Activated CD4-positive, alpha-beta memory T cell treated with anti-CD3 and anti-CD28 coated beads, Interleukin-2, amount 10 ng/mL, durations not matched to agents 7 days and 5 days (primary cell): ENCODE measurements around the gene LRRC4C. TPM values are rescaled to one million over a fixed set of nuclear protein-coding genes. Genes with fewer than 3 reads are reported as not detected.

Experiments used
- CTCF ChIA-PET: fragments of 350-600 bp; sonication (Branson Sonifier 250); formaldehyde crosslinking; loops from one replicate; lab custom pipeline; 2021; ENCODE audit warnings: antibody characterized with exemption, inconsistent platforms; lab: Charles Lee
- POLR2A ChIA-PET: fragments of 350-600 bp; sonication (Branson Sonifier 250); formaldehyde crosslinking; loops from one replicate; lab custom pipeline; 2021; ENCODE audit warnings: antibody characterized with exemption; lab: Charles Lee
- DNase-seq: peaks from one replicate; pipeline ENCODE4 v3.0.0-alpha.2; 2020
- H3K27ac Mint-ChIP-seq: one replicate; pipeline ENCODE4 v1.8.0; 2021; ENCODE audit warnings: mild to moderate bottlenecking, mixed read lengths
- H3K27me3 Mint-ChIP-seq: one replicate; pipeline ENCODE4 v1.8.0; 2021; ENCODE audit warnings: mixed read lengths
- H3K36me3 Mint-ChIP-seq: one replicate; pipeline ENCODE4 v1.8.0; 2021; ENCODE audit warnings: low read depth, mixed read lengths
- H3K4me1 Mint-ChIP-seq: one replicate; pipeline ENCODE4 v1.8.0; 2021; ENCODE audit warnings: mixed read lengths
- H3K4me3 Mint-ChIP-seq: one replicate; pipeline ENCODE4 v1.8.0; 2021; ENCODE audit warnings: mild to moderate bottlenecking, mixed read lengths
- H3K9me3 Mint-ChIP-seq: one replicate; pipeline ENCODE4 v1.8.0; 2021; ENCODE audit warnings: mixed read lengths
- total RNA-seq, 2 experiments: library from RNA; stranded (reverse); gene quantifications; one replicate each; pipeline ENCODE4 v1.2.3, GENCODE V29; 2021

Gene LRRC4C
- total RNA-seq, 2 experiments from 2014 or later: not detected

DNA sequence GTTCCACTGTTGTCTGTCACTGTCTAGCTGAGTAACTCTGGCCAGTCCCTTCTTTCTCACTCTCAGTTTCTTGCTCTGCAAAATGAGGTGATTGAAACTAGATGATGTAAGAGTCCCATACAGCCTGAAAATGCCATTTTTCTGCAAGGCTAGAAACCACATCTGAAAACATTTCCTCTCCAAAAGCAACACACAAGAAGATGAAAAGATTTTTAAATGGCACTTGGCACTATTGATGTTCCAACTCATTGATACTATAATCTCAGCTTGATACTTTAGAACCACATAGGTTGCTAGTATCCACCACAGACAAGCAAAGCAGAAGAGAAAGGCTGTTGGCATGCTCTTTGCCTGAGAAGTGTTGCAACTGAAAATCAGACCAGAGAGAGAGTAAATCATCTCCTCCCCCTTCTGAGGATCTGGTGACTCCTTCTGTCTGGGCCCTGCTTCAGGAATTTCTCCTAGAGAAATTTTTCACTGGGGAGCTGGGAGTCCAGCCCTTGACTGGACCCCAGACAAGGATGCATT is 1217.9 kb downstream of the LRRC4C start:
- Mint-ChIP-seq H3K4me3 (no peak overlapping the region), H3K27me3 (no peaks in the 10 kb centered on the region), H3K9me3 (peaks cover 5% of the 10 kb centered on the region), H3K4me1 (no peaks in the 10 kb centered on the region), H3K36me3 (no peaks in the 10 kb centered on the region), H3K27ac (no peak overlapping the region)
- DNase-seq: no peak
- ChIA-PET CTCF (no interaction called here), POLR2A (no interaction called here)

DNA sequence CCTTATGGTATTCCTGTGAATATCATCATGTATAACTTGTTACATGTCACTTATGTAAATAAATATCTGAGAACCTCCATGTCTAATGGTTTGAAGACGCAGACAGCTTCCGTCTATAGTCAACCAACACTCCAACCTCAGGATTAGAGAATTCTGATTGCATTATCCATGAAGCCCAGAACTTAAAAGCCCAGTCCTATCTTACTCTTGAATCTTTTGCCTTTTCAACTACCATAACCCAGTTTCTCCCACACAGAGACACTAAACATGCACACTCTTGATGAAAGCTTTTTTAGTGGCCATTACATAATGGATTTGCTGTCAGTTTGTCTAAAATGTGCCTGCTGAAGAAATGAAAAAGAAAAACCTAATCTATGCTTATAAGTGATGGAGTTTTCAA is 1219.2 kb downstream of the LRRC4C start:
- H3K9me3 Mint-ChIP-seq: peaks cover 3% of the 10 kb centered on the region
- H3K4me3 Mint-ChIP-seq: no peak overlapping the region
- H3K27ac Mint-ChIP-seq: no peak overlapping the region
- H3K4me1 Mint-ChIP-seq: no peaks in the 10 kb centered on the region
- no peaks in the 10 kb centered on the region for H3K36me3 Mint-ChIP-seq
- no peaks in the 10 kb centered on the region for H3K27me3 Mint-ChIP-seq
- ChIA-PET POLR2A (no interaction called here), CTCF (no interaction called here)
- DNase-seq: no peak

DNA sequence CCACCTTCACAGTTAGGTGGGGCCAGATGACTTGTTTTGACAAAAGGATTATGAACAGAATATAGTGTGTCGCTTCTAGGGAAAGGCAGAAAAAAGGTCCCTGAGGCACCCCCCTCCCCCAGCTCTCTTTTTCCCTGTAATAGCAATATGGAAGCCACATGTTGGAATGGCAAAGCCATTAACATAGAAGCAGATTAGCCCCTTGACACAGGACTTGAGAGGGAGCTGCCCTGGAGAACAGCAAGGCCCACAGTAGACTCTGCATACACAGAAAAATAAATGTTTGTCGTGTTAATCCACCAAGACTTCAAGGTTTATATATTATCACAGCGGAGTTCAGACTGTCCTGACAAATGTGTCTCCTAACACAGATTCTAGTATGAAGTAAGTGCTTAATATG is 1222.9 kb downstream of the LRRC4C start:
- Mint-ChIP-seq H3K4me3 (no peak overlapping the region), H3K27ac (no peak overlapping the region), H3K4me1 (no peaks in the 10 kb centered on the region)

GRCh38 chr11:40235841-40236240 is 1223.6 kb downstream of the LRRC4C start:
- Mint-ChIP-seq H3K4me3 (no peak overlapping the region), H3K27me3 (no peaks in the 10 kb centered on the region), H3K27ac (no peak overlapping the region), H3K9me3 (peaks cover 5% of the 10 kb centered on the region), H3K4me1 (no peaks in the 10 kb centered on the region), H3K36me3 (no peaks in the 10 kb centered on the region)
- POLR2A ChIA-PET: no interaction called here
- DNase-seq: no peak
- CTCF ChIA-PET: no interaction called here

More for the DNA sequence above, 1222.9 kb downstream of the LRRC4C start:
- Mint-ChIP-seq H3K9me3 (peaks cover 5% of the 10 kb centered on the region), H3K27me3 (no peaks in the 10 kb centered on the region), H3K36me3 (no peaks in the 10 kb centered on the region)
- no peak for DNase-seq
- CTCF ChIA-PET: no interaction called here
- POLR2A ChIA-PET: no interaction called here

DNA sequence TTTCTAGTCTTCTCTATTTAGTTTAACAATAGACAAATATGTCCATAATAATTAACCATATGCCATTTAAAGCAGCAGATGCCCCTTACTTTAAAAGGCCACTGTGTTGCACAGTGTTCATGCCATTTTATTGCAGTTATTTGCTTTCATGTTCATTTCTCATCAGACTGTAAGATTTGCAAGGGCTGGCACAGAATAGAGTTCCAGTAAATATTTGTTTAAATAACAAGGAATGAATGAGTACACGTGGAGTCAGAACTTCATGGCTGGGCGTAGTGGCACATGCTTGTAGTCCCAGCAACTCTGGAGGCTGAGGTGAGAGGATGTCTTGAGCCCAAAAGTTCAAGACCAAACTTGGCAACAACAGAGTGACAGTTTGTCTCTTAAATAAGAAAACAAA is 1228.6 kb downstream of the LRRC4C start:
- DNase-seq: no peak
- Mint-ChIP-seq H3K4me1 (no peaks in the 10 kb centered on the region), H3K27me3 (no peaks in the 10 kb centered on the region)

DNA sequence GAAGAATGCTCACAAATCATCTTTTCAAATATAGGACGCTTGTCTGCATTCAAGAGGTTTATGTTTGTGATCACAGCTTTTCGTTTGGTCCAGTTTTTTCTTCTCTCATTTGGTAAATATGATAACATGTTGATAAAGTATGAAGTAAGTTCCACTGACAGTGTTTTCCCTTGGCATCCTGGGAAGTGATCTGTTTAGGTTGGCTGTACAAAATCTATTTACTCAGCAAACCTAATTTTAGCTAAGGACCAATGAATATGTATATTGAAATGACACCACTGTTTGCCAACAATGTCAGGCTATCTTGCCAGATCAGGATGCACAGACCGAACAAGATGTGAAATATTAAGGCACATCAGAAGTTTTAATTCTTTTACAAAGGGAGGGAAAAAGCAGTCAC is 1230.8 kb downstream of the LRRC4C start:
- POLR2A ChIA-PET: no interaction called here
- CTCF ChIA-PET: no interaction called here
- Mint-ChIP-seq H3K4me3 (no peak overlapping the region), H3K4me1 (no peaks in the 10 kb centered on the region), H3K27ac (no peak overlapping the region), H3K36me3 (no peaks in the 10 kb centered on the region), H3K9me3 (peaks cover 5% of the 10 kb centered on the region), H3K27me3 (no peaks in the 10 kb centered on the region)
- DNase-seq: no peak

More for the DNA sequence above, 1228.6 kb downstream of the LRRC4C start:
- Mint-ChIP-seq H3K9me3 (peaks cover 5% of the 10 kb centered on the region), H3K27ac (no peak overlapping the region), H3K36me3 (no peaks in the 10 kb centered on the region), H3K4me3 (no peak overlapping the region)
- ChIA-PET POLR2A (no interaction called here), CTCF (no interaction called here)

GRCh38 chr11:40227730-40228129 is 1231.7 kb downstream of the LRRC4C start:
- Mint-ChIP-seq H3K27ac (no peak overlapping the region), H3K4me1 (no peaks in the 10 kb centered on the region), H3K4me3 (no peak overlapping the region), H3K9me3 (peaks cover 3% of the 10 kb centered on the region), H3K27me3 (no peaks in the 10 kb centered on the region), H3K36me3 (no peaks in the 10 kb centered on the region)
- ChIA-PET CTCF (no interaction called here), POLR2A (no interaction called here)
- DNase-seq: no peak

DNA sequence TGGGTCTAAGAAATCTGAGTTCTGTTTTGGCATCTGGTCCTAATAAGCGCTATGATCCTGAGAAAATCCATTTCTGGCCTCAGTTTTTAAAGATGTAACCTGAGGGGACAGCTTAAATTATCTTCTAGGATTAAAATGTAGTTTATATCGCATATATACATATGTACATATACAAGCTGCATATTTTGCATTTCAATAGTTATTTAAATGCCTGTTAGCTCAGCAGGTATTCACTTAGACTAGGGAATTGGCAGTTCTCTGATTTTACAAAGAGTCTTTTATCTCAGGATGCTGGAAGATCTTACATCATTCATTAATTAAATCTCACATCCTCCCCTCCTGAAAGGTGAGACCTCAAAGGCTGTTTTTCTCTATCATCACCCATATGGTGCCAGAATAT is 1232.8 kb downstream of the LRRC4C start:
- ChIA-PET POLR2A (no interaction called here), CTCF (interaction anchor here (0.6 kb wide), 1 partner anchor 162 kb away, joined by 4 read pairs; no protein-coding TSS in a partner anchor)
- no peaks in the 10 kb centered on the region for H3K27me3 Mint-ChIP-seq
- no peaks in the 10 kb centered on the region for H3K4me1 Mint-ChIP-seq
- no peak overlapping the region for H3K27ac Mint-ChIP-seq
- DNase-seq: no peak
- no peak overlapping the region for H3K4me3 Mint-ChIP-seq
- H3K36me3 Mint-ChIP-seq: no peaks in the 10 kb centered on the region
- H3K9me3 Mint-ChIP-seq: peaks cover 3% of the 10 kb centered on the region

- Mint-ChIP-seq H3K27ac (no peak overlapping the region), H3K4me1 (no peaks in the 10 kb centered on the region), H3K4me3 (no peak overlapping the region), H3K9me3 (peaks cover 7% of the 10 kb centered on the region), H3K36me3 (no peaks in the 10 kb centered on the region), H3K27me3 (no peaks in the 10 kb centered on the region)
- no peak for DNase-seq
- ChIA-PET CTCF (no interaction called here), POLR2A (no interaction called here)
These were observed 1235.7 kb downstream of the LRRC4C start for GRCh38 chr11:40223596-40224330.

DNA sequence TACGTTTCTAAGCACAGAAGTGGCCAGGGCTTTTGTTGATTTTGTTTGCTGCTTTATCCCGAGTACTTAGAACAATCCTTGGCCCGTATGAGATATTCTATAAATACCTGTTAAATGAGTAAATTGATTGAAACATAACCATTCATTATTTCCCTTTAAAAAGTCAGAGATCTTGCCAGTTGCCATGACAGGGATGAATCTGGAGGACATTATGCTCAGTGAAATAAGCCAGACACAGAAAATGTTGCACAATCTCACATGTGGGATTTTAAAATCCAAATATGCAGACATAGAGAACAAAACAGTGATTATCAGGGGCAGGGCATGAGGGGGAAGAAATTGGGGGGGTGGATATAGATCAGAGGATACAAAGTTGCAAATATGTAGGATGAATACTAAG is 1240.1 kb downstream of the LRRC4C start:
- Mint-ChIP-seq H3K4me1 (no peaks in the 10 kb centered on the region), H3K36me3 (no peaks in the 10 kb centered on the region), H3K27ac (no peak overlapping the region), H3K9me3 (peaks cover 6% of the 10 kb centered on the region), H3K27me3 (no peaks in the 10 kb centered on the region), H3K4me3 (no peak overlapping the region)
- ChIA-PET POLR2A (no interaction called here), CTCF (no interaction called here)
- DNase-seq: no peak

DNA sequence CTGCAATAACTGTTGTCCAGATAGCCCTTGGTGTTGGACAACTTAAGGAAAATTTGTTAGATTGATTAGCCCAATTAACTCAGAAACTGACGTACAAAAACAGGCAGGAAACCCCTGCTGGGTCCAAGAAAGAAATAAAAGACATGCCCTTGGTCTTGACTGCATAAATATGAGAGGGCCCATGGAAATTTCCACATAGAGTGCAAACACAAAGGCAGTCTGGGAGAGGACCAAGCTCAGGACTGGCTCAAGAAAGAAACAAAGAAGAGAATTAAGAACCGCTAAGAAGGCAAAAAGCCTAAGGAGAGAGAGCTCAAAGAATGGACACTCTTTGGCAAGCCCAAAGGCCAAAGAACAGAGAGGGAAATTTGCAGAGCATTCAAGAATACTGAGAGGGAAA is 1243.9 kb downstream of the LRRC4C start:
- Mint-ChIP-seq H3K27me3 (no peaks in the 10 kb centered on the region), H3K36me3 (no peaks in the 10 kb centered on the region), H3K9me3 (peaks cover 8% of the 10 kb centered on the region), H3K4me1 (no peaks in the 10 kb centered on the region), H3K27ac (no peak overlapping the region), H3K4me3 (no peak overlapping the region)
- POLR2A ChIA-PET: no interaction called here
- DNase-seq: no peak
- CTCF ChIA-PET: no interaction called here

GRCh38 chr11:40207416-40207815 is 1252.0 kb downstream of the LRRC4C start:
- CTCF ChIA-PET: no interaction called here
- Mint-ChIP-seq H3K27me3 (no peaks in the 10 kb centered on the region), H3K4me1 (no peaks in the 10 kb centered on the region), H3K36me3 (no peaks in the 10 kb centered on the region), H3K9me3 (peaks cover 14% of the 10 kb centered on the region), H3K27ac (no peak overlapping the region), H3K4me3 (no peak overlapping the region)
- POLR2A ChIA-PET: no interaction called here
- no peak for DNase-seq

DNA sequence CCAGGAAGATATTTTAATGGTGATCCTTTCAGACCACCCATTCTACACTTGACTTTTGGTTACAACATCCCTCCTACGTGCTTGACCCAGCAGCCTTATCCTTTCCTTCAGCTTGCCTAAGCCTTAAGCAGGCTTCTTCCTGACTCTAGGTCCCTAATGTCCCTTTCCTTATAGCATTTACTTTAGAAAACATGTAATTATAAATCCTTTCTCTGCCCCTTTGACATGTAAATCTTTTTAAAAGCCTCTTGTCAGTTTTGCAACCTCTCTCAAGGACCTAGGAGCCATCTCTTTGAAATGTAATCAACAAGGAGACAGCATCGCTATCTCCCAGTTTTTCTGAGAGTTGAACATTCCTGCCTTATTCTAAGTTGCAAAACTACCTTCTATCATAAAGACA is 1255.2 kb downstream of the LRRC4C start:
- no peaks in the 10 kb centered on the region for H3K27me3 Mint-ChIP-seq
- DNase-seq: no peak
- no peaks in the 10 kb centered on the region for H3K36me3 Mint-ChIP-seq
- no peaks in the 10 kb centered on the region for H3K4me1 Mint-ChIP-seq
- peaks cover 14% of the 10 kb centered on the region for H3K9me3 Mint-ChIP-seq
- ChIA-PET CTCF (no interaction called here), POLR2A (no interaction called here)
- no peak overlapping the region for H3K27ac Mint-ChIP-seq
- H3K4me3 Mint-ChIP-seq: no peak overlapping the region

DNA sequence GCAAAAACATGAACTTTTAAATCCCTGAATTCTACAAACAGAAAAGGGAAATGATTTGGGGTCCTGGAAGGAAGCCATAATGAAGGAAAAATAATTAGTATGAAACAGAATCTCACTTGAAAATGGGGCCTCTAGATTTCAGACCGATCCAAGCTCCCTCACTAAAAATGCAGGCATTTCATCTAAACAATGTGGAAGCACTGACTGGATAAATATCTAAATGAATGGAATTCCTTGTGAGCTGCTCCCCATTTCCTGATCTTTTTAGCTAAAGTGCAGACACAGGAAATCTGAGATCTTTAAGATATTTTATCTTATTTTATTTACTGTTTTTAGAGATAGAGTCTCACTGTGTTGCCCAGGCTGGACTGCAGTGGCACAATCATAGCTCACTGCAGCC is 1255.8 kb downstream of the LRRC4C start:
- no peak overlapping the region for H3K27ac Mint-ChIP-seq
- ChIA-PET CTCF (no interaction called here), POLR2A (no interaction called here)
- H3K9me3 Mint-ChIP-seq: peaks cover 17% of the 10 kb centered on the region
- no peak overlapping the region for H3K4me3 Mint-ChIP-seq
- no peaks in the 10 kb centered on the region for H3K27me3 Mint-ChIP-seq
- no peaks in the 10 kb centered on the region for H3K4me1 Mint-ChIP-seq
- no peak for DNase-seq
- H3K36me3 Mint-ChIP-seq: no peaks in the 10 kb centered on the region
